B cell (primary cell): ENCODE results near the gene MRGPRG. TPM values are rescaled to one million over a fixed set of nuclear protein-coding genes. Genes with fewer than 3 reads are reported as not detected.

Experiments used
- ATAC-seq: fragments of 200-7000 bp; cut with Tn5 transposase; one replicate; pipeline ENCODE4 v1.10.0; 2021; ENCODE audit warnings: low read depth, mild to moderate bottlenecking, moderate number of reproducible peaks, moderate library complexity
- CTCF ChIA-PET: fragments of 350-600 bp; sonication (Branson Sonifier 250); formaldehyde crosslinking; loops from one replicate; lab custom pipeline; 2021; ENCODE audit warnings: antibody characterized with exemption, inconsistent platforms; lab: Charles Lee
- POLR2A ChIA-PET: fragments of 350-600 bp; sonication (Branson Sonifier 250); formaldehyde crosslinking; loops from one replicate; lab custom pipeline; 2021; ENCODE audit warnings: antibody characterized with exemption; lab: Charles Lee
- DNase-seq: peaks from one replicate; pipeline ENCODE4 v3.0.0; 2013
- H2AFZ ChIP-seq: 2 replicates; pipeline ENCODE4 v1.6.1; 2012; ENCODE audit warnings: mild to moderate bottlenecking, low read depth, low read length; ENCODE audit not compliant: insufficient read depth, poor library complexity, severe bottlenecking
- H3K27ac ChIP-seq, 2 donors: 1 replicate in 1 of 2; 2 replicates in 1 of 2; pipeline ENCODE4 v1.5.1; 2012 to 2013; ENCODE audit warnings: low read length in 2 of 2, mild to moderate bottlenecking in 2 of 2, moderate library complexity in 1 of 2
- H3K27me3 ChIP-seq, 4 experiments: fragments of 200-600 bp in 1 of 4; sonication (generic) in 1 of 4; replicated peaks in 1 of 4; 1 replicate in 2 of 4; 2 replicates in 2 of 4; pipeline versions ENCODE4 v1.6.1 to v1.7.0; 2013 to 2016; ENCODE audit warnings: low read length in 3 of 4, mild to moderate bottlenecking in 2 of 4, mixed read lengths in 1 of 4, moderate library complexity in 1 of 4; ENCODE audit not compliant: insufficient read depth in 4 of 4, control insufficient read depth in 3 of 4; ENCODE audit errors: control extremely low read depth in 1 of 4
- H3K36me3 ChIP-seq, 2 experiments: replicated peaks in 1 of 2; 1 replicate in 1 of 2; 2 replicates in 1 of 2; pipeline versions ENCODE4 v1.6.1 to v1.7.1; 2013; ENCODE audit warnings: low read length in 1 of 2; ENCODE audit not compliant: insufficient read depth in 2 of 2, control insufficient read depth in 1 of 2; ENCODE audit errors: control extremely low read depth in 1 of 2, extremely low read depth in 1 of 2
- H3K4me1 ChIP-seq, 2 donors: fragments of 200-600 bp in 1 of 2; sonication (generic) in 1 of 2; 1 replicate in 1 of 2; 2 replicates in 1 of 2; pipeline versions ENCODE4 v1.5.1 to v1.6.1; 2013 to 2017; ENCODE audit warnings: low read length in 2 of 2; ENCODE audit not compliant: control insufficient read depth in 2 of 2, insufficient read depth in 2 of 2
- H3K4me2 ChIP-seq: replicated peaks from 2 replicates; pipeline ENCODE3; 2012; ENCODE audit warnings: mild to moderate bottlenecking, low read depth, low read length; ENCODE audit not compliant: poor library complexity, severe bottlenecking
- H3K4me3 ChIP-seq, 5 experiments: fragments of 200-600 bp in 1 of 5; sonication (generic) in 1 of 5; 1 replicate in 3 of 5; 2 replicates in 2 of 5; pipeline versions ENCODE4 v1.5.1 to v1.7.0; 2011 to 2016; ENCODE audit warnings: low read length in 4 of 5, mild to moderate bottlenecking in 4 of 5, low read depth in 2 of 5, control low read depth in 1 of 5, moderate library complexity in 1 of 5; ENCODE audit not compliant: insufficient read depth in 1 of 5; ENCODE audit errors: control extremely low read depth in 1 of 5, extremely low read depth in 1 of 5
- H3K79me2 ChIP-seq: fragments of 200-600 bp; sonication (generic); one replicate; pipeline ENCODE4 v1.6.0; 2016; ENCODE audit warnings: low read length; ENCODE audit not compliant: control insufficient read depth, insufficient read depth
- H3K9ac ChIP-seq: fragments of 200-600 bp; sonication (generic); 2 replicates; pipeline ENCODE4 v1.6.1; 2017; ENCODE audit warnings: mild to moderate bottlenecking, low read length, moderate library complexity
- H3K9me3 ChIP-seq, 3 donors: one replicate each; pipeline versions ENCODE4 v1.6.1 to v1.7.1; 2013; ENCODE audit warnings: low read length in 2 of 3; ENCODE audit not compliant: control insufficient read depth in 2 of 3, insufficient read depth in 1 of 3; ENCODE audit errors: control extremely low read depth in 1 of 3
- H4K20me1 ChIP-seq: 2 replicates; pipeline ENCODE4 v1.6.0; 2012; ENCODE audit warnings: mild to moderate bottlenecking, low read length; ENCODE audit not compliant: insufficient read depth, control insufficient read depth, poor library complexity, severe bottlenecking
- H3K27ac Mint-ChIP-seq: one replicate; pipeline ENCODE4 v1.8.0; 2021; ENCODE audit warnings: mixed read lengths
- H3K27me3 Mint-ChIP-seq: one replicate; pipeline ENCODE4 v1.8.0; 2021; ENCODE audit warnings: mixed read lengths
- H3K4me1 Mint-ChIP-seq: one replicate; pipeline ENCODE4 v1.8.0; 2021; ENCODE audit warnings: mixed read lengths
- H3K4me3 Mint-ChIP-seq: one replicate; pipeline ENCODE4 v1.8.0; 2021; ENCODE audit warnings: mixed read lengths
- H3K9me3 Mint-ChIP-seq: one replicate; pipeline ENCODE4 v1.8.0; 2022; ENCODE audit warnings: mixed read lengths; ENCODE audit not compliant: insufficient read depth
- EZH2 ChIP-seq: IDR thresholded peaks from 2 replicates; pipeline ENCODE4 v1.6.1; 2012; ENCODE audit warnings: borderline replicate concordance, low read depth, mild to moderate bottlenecking, moderate library complexity, low read length; ENCODE audit not compliant: insufficient read depth, poor library complexity, severe bottlenecking
- WGBS: methylation state at CpG from one replicate; pipeline ENCODE4 v1.1.5; 2013; ENCODE audit warnings: missing lambda C conversion rate; ENCODE audit not compliant: insufficient coverage; 5-methylcytosine and 5-hydroxymethylcytosine counted together
- intact Hi-C: fragments of 100-400 bp; cut with micrococcal nuclease; formaldehyde crosslinking; loops from one replicate; pipeline ENCODE4 v1.10.0; 2022
- polyA plus RNA-seq: library from polyadenylated mRNA; depleted of rRNA; stranded (reverse); fragments of >200 nt; gene quantifications from 2 replicates; pipeline ENCODE4 v1.2.3, GENCODE V29; 2012
- total RNA-seq, 2 donors: library from RNA; stranded (reverse); fragments of 120-200 nt in 1 of 2; gene quantifications; 1 replicate in 1 of 2; 2 replicates in 1 of 2; pipeline versions ENCODE4 v1.2.3 to v1.2.4, GENCODE V29; 2013 to 2022
- TF ChIP-seq, protein P1 (sequence below): fragments of 200-600 bp; IDR thresholded peaks from one replicate; pipeline ENCODE4 v1.8.0; 2022; ENCODE audit warnings: antibody characterized with exemption, mild to moderate bottlenecking

The MRGPRG gene
- total and polyA plus RNA-seq, 2 donors (not counting 1 experiment from before 2014, with no cell fraction given), result not detected

DNA sequence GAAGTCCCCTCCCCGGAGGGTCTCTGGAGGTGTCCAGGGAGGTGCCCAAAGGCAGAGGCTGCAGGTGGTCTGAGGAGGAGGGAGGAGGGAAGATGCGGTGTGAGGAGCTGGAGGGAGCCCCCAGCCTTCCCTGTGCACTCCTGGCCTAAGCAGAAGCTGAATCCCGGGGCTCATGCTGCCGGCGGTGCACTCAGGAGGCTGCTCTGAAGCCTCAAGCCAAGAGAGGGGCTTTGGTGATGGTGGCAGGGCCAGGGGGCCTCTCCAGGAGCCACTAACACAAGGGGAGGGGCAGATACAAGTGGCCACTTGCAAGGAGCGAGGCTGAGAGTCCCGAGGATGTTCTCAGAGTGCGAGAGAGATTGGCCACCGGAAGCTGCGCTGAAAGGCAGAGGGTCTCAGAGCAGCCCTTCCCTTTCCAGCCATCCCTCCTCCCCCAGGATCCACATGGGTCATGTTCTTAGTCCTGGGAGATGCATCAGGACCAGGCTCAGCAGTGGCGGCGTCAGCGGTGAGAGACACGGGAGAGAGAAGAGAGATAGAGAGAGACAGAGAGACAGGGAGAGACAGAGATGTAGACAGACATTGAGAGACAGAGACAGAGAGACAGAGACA lies 774 bp upstream of the MRGPRG start:
- no peak for DNase-seq
- Mint-ChIP-seq H3K4me1 (no peaks in the 10 kb centered on the region), H3K4me3 (no peak overlapping the region), H3K27ac (no peak overlapping the region), H3K27me3 (peaks cover 14% of the 10 kb centered on the region), H3K9me3 (no peaks in the 10 kb centered on the region)
- Histone ChIP-seq H3K4me2 (no peak overlapping the region), H3K79me2 (no peaks in the 10 kb centered on the region), H4K20me1 (no peaks in the 10 kb centered on the region), H3K36me3 (no peaks in the 10 kb centered on the region), H3K27ac (no peak overlapping the region), H3K4me1 (no peaks in the 10 kb centered on the region), H3K9ac (no peak overlapping the region), H3K4me3 (no peak overlapping the region), H3K9me3 (no peaks in the 10 kb centered on the region), H3K27me3 (peaks cover 0 to 8% (median 0%) of the 10 kb centered on the region in 4 experiments), H2AFZ (no peak overlapping the region)
- intact Hi-C loops, result no loop called here
- TF ChIP-seq EZH2, result no peak
- TF ChIP-seq, protein P1, sequence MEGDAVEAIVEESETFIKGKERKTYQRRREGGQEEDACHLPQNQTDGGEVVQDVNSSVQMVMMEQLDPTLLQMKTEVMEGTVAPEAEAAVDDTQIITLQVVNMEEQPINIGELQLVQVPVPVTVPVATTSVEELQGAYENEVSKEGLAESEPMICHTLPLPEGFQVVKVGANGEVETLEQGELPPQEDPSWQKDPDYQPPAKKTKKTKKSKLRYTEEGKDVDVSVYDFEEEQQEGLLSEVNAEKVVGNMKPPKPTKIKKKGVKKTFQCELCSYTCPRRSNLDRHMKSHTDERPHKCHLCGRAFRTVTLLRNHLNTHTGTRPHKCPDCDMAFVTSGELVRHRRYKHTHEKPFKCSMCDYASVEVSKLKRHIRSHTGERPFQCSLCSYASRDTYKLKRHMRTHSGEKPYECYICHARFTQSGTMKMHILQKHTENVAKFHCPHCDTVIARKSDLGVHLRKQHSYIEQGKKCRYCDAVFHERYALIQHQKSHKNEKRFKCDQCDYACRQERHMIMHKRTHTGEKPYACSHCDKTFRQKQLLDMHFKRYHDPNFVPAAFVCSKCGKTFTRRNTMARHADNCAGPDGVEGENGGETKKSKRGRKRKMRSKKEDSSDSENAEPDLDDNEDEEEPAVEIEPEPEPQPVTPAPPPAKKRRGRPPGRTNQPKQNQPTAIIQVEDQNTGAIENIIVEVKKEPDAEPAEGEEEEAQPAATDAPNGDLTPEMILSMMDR, result no peak
- no peak for ATAC-seq
- WGBS, result 79% methylated on average over 8 of the region's 14 CpGs
- CTCF ChIA-PET, result no interaction called here
- POLR2A ChIA-PET, result no interaction called here

DNA sequence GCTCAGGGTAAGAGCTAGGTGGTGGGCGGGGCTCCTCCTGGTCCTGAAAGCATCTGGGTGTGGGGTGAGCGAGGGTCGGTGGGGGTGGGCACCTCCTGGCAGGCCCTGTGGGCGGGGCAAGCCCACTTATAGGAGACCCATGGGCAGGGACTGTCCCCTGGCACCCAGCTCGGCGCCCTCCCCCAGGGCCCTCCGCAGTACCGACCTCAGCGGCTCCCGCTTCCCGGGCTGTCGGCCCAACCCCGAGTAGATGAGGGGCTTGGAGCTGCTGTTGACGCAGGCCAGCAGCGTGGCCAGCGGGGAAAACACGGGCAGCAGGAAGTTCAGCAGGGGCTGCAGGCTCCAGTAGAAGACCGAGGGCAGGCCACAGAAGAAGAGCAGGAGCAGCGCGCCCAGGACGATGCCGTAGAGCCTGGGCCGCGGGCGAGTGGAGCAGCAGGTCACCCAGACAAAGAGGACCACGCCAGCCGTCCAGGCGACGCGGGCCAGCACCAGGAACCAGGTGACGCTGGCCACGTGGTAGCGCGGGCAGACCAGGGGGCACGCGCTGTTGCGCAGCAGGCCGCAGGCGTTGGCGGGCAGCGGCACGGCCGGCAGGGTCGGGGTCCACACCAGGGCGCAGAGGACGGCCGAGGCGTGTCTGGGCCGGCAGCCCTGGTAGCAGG lies 663 bp downstream of the MRGPRG start:
- Histone ChIP-seq H3K4me3 (no peak overlapping the region), H3K27me3 (peaks cover 0 to 8% (median 0%) of the 10 kb centered on the region in 4 experiments), H2AFZ (no peak overlapping the region), H4K20me1 (no peaks in the 10 kb centered on the region), H3K27ac (no peak overlapping the region), H3K79me2 (no peaks in the 10 kb centered on the region), H3K36me3 (no peaks in the 10 kb centered on the region), H3K9ac (no peak overlapping the region), H3K4me2 (no peak overlapping the region), H3K4me1 (no peaks in the 10 kb centered on the region), H3K9me3 (no peaks in the 10 kb centered on the region)
- ChIA-PET POLR2A (interaction anchor here (0.6 kb wide), 1 partner anchor 1267 kb away, joined by 7 read pairs; no protein-coding TSS in a partner anchor), CTCF (no interaction called here)
- intact Hi-C loops, result no loop called here
- WGBS, result 93% methylated on average over 49 of the region's 49 CpGs
- Mint-ChIP-seq H3K9me3 (no peaks in the 10 kb centered on the region), H3K4me3 (no peak overlapping the region), H3K4me1 (no peaks in the 10 kb centered on the region), H3K27me3 (peaks cover 24% of the 10 kb centered on the region), H3K27ac (no peak overlapping the region)
- ATAC-seq (no peak), DNase-seq (no peak)
- TF ChIP-seq, protein P1, result no peak
- TF ChIP-seq EZH2, result no peak
